Psoas muscle (tissue), 8 donors: ENCODE measurements around the gene GRIP2. TPM values are rescaled to one million over a fixed set of nuclear protein-coding genes. Genes with fewer than 3 reads are reported as not detected.
A peak's percentile ranks its signal among the peaks of the same experiment; 100 is the strongest.

Experiments used
- ATAC-seq, 4 donors: fragments of 200-7000 bp; cut with Tn5 transposase; one replicate each; pipeline ENCODE4 v1.9.1; 2020; ENCODE audit warnings: moderate library complexity in 3 of 4, mild to moderate bottlenecking in 2 of 4
- DNase-seq, 2 donors: peaks; one replicate each; pipeline ENCODE4 v3.0.0-alpha.2; 2020
- H3K27ac ChIP-seq: fragments of 200-600 bp; one replicate; pipeline ENCODE4 v1.8.0; 2022
- H3K27me3 ChIP-seq, 3 donors: fragments of 200-600 bp in 1 of 3; one replicate each; pipeline versions ENCODE4 v1.6.1 to v1.8.0; 2013 to 2022; ENCODE audit warnings: low read length in 2 of 3, mild to moderate bottlenecking in 2 of 3, moderate library complexity in 1 of 3; ENCODE audit not compliant: insufficient read depth in 3 of 3
- H3K36me3 ChIP-seq, 2 donors: fragments of 200-600 bp in 1 of 2; one replicate each; pipeline versions ENCODE4 v1.6.1 to v1.8.0; 2013 to 2022; ENCODE audit warnings: low read depth in 1 of 2, mild to moderate bottlenecking in 1 of 2, moderate library complexity in 1 of 2; ENCODE audit not compliant: insufficient read depth in 1 of 2
- H3K4me1 ChIP-seq: fragments of 200-600 bp; one replicate; pipeline ENCODE4 v1.8.0; 2022
- H3K4me3 ChIP-seq: fragments of 200-600 bp; one replicate; pipeline ENCODE4 v1.8.0; 2022; ENCODE audit warnings: mild to moderate bottlenecking
- H3K9me3 ChIP-seq: fragments of 200-600 bp; one replicate; pipeline ENCODE4 v1.8.0; 2022
- CTCF ChIP-seq: fragments of 200-600 bp; IDR thresholded peaks from one replicate; pipeline ENCODE4 v1.8.0; 2022; ENCODE audit warnings: antibody characterized with exemption
- WGBS, 3 donors: extraction: QIAGEN DNeasy Blood & Tissue Kit; methylation state at CpG; one replicate each; pipeline versions ENCODE4 v1.1.6 to v1.1.7; 2013; 5-methylcytosine and 5-hydroxymethylcytosine counted together
- intact Hi-C, 2 donors: fragments of 100-400 bp; cut with DNase I; formaldehyde crosslinking; loops; one replicate each; pipeline versions ENCODE4 v1.11.0 to v1.14.2; 2022
- polyA plus RNA-seq, 3 donors: library from polyadenylated mRNA; stranded (reverse); fragments of 200-250 nt; gene quantifications; one replicate each; pipeline ENCODE4 v1.2.3, GENCODE V29; 2013
- total RNA-seq, 4 donors: library from RNA; stranded (reverse); fragmentation: NEBNext Ultra II Directional in 2 of 4; extraction: Animal tissue kit (Norgen Biotek cat#: 25700) in 2 of 4; gene quantifications; one replicate each; pipeline versions ENCODE4 v1.2.1 to v1.2.4, GENCODE V29; 2021 to 2023
- donor health status: healthy with polysubstance abuse.
- donor health status: DM: no; HTN: no; CAD: no; lungs with moderate emphysema.
- donor health status: Bipolar disorder and iron deficiency.
- donor health status: healthy.
- donor health status: DM: yes; HTN: yes; CAD: no.
- donor health status: DM: no; HTN: no; CAD: no.
- donor health status: DM: no; HTN: no; CAD: no.
- donor health status: DM: yes; HTN: yes; CAD: no.

GRIP2 gene
- total and polyA plus RNA-seq, 7 donors, result 2.2 to 37.4 (median 24.9) TPM

GRCh38 chr3:14461748-14462324 is 78.3 kb downstream of the GRIP2 start:
- no peak overlapping the region for H3K27ac ChIP-seq
- peak; percentile 26 to 58 (median 36) for ATAC-seq
- no peak for DNase-seq
- TF ChIP-seq CTCF, result peak; percentile 39
- no peaks in the 10 kb centered on the region for H3K9me3 ChIP-seq
- no peaks in the 10 kb centered on the region for H3K27me3 ChIP-seq
- H3K4me3 ChIP-seq, result no peak overlapping the region
- intact Hi-C loops, result loop anchor here (2.0 to 10.0 kb wide), 2 partner anchors 59 to 567 kb away; partner anchors contain the start of gene SLC6A6 (in 1 of the 2)
- 78 to 87% (median 80%) methylated on average over 8 of the region's 8 CpGs for WGBS, 3 donors
- H3K4me1 ChIP-seq, result peaks cover 23% of the 10 kb centered on the region
- peaks cover 0 to 88% of the 10 kb centered on the region in 2 donors for H3K36me3 ChIP-seq

- Histone ChIP-seq H3K27me3 (no peaks in the 10 kb centered on the region), H3K36me3 (peaks cover 0 to 85% of the 10 kb centered on the region in 2 donors), H3K4me3 (no peak overlapping the region), H3K27ac (peak overlapping the region; percentile 70), H3K4me1 (peaks cover 23% of the 10 kb centered on the region), H3K9me3 (no peaks in the 10 kb centered on the region)
- DNase-seq, result no peak
- WGBS, 3 donors, result 78 to 80% (median 79%) methylated on average over 12 to 13 of the region's 13 CpGs
- intact Hi-C loops, result loop anchor here (2.0 to 10.0 kb wide), 2 partner anchors 58 to 566 kb away; partner anchors contain the start of gene SLC6A6 (in 1 of the 2)
- ATAC-seq, result no peak
- no peak for TF ChIP-seq CTCF
These were observed 79.0 kb downstream of the GRIP2 start for GRCh38 chr3:14461006-14461747.

- intact Hi-C loops, result loop anchor here (2.0 to 10.0 kb wide), 2 partner anchors 58 to 566 kb away; partner anchors contain the start of gene SLC6A6 (in 1 of the 2)
- Histone ChIP-seq H3K27ac (peak overlapping the region; percentile 70), H3K36me3 (peaks cover 0 to 79% of the 10 kb centered on the region in 2 donors), H3K4me3 (no peak overlapping the region), H3K4me1 (peaks cover 26% of the 10 kb centered on the region), H3K27me3 (no peaks in the 10 kb centered on the region), H3K9me3 (no peaks in the 10 kb centered on the region)
- no peak for TF ChIP-seq CTCF
- DNase-seq (peak; percentile 76 to 87), ATAC-seq (peak; percentile 75 to 90 (median 83))
- WGBS, 3 donors, result 22 to 31% (median 25%) methylated on average over 9 of the region's 9 CpGs
These were observed 79.7 kb downstream of the GRIP2 start for GRCh38 chr3:14460342-14461005.

GRCh38 chr3:14459787-14460186 is 80.4 kb downstream of the GRIP2 start:
- ATAC-seq (no peak), DNase-seq (no peak)
- intact Hi-C loops, result loop anchor here (2.0 to 10.0 kb wide), 3 partner anchors 57 to 565 kb away; partner anchors contain the start of gene SLC6A6 (in 2 of the 2)
- Histone ChIP-seq H3K9me3 (no peaks in the 10 kb centered on the region), H3K27me3 (no peaks in the 10 kb centered on the region), H3K36me3 (peaks cover 0 to 78% of the 10 kb centered on the region in 2 donors), H3K27ac (no peak overlapping the region), H3K4me1 (peaks cover 33% of the 10 kb centered on the region), H3K4me3 (no peak overlapping the region)
- WGBS, 3 donors, result 65 to 79% (median 77%) methylated on average over 3 of the region's 3 CpGs
- TF ChIP-seq CTCF, result no peak
